GM21390 (cell line): ENCODE data around the gene GAS5.

ENCODE experiments used
- ATAC-seq: cut with Tn5 transposase; IDR thresholded peaks from one replicate; pipeline ENCODE4 v1.9.1; 2021; ENCODE audit not compliant: unreplicated experiment

The GAS5 gene

DNA sequence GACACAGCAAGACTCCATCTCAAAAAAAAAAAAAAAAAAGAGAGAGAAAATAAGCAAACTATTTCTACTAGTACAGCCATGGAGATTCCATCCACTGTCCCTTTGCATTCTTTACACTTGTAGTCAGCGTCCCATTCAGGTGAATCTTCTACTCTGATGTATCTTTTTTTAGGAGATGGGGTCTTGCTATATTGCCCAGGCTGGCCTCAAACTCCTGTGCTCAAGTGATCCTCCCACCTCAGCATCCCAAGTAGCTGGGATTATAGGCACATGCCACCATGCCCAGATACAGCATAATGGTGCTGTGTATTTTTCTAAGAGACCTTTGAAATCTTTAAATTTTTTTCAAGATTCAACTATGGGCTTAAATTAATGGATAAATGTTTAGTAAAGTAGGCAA lies 35.0 kb downstream of the GAS5 start:
- ATAC-seq = no peak

DNA sequence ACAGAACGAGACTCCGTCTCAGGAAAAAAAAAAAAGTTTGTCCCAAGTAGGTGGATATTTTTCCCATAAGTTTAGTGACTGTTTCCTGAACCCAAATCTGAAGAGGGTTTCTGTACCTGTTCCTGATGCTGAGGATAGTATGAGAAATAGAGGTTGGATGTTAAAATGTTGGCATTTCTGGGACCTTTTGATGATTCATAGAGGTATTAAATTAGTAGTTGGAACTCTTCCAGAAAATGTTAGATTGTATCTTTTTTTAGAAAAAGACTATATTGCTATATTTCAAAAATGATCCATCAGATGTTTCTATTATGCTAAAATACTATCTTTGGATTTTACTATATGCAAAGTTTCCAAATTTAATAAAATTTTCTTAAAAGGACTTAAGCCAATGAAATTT lies 40.2 kb downstream of the GAS5 start:
- no peak for ATAC-seq

DNA sequence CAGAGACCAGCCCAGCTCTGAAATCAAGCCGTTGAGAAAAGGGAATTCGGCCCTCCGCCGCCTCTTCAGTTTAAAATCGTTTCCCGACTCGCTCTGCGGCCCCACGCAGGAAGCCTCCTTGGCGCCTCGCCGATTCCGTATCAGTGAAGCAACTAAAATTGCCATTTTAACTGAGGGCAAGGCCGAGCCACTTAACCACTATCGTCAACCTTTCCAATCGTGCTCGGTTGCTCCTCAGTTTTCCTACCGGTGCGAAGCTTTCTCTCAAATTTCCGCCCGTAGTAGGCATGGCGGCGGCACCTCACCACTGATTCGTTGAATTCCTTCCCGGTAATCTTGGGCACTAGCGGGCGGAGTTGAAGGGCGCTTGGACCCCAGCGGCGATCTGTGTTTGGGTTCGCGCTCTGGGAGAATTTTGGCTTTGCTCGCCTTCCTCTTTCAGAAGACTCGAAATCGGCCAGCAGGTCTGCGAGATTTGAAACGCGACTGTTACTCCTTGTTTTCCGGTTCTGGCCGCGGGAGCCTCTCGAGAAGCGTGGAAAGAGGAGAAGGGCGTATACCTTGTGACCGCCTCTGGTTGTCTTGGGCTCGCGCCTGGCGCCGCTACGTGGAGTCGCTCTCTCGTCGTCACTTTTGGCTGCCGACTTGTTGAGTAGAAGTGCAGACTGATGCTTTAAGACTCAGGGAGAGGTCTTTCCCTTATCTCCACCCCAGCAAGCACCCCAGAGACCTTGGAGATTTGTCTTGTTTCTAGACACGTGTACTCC lies 43.3 kb downstream of the GAS5 start, which contains the start of the genes CENPL and DARS2:
Gene CENPL (minus strand): TSS at position 569 of the 767 bp plus-strand sequence. CDS start 13,584 bp downstream, outside the sequence.
Gene DARS2 (plus strand): TSS at position 359 of the 767 bp plus-strand sequence. CDS start 557 bp downstream, outside the sequence.
- peak; percentile 82 for ATAC-seq

DNA sequence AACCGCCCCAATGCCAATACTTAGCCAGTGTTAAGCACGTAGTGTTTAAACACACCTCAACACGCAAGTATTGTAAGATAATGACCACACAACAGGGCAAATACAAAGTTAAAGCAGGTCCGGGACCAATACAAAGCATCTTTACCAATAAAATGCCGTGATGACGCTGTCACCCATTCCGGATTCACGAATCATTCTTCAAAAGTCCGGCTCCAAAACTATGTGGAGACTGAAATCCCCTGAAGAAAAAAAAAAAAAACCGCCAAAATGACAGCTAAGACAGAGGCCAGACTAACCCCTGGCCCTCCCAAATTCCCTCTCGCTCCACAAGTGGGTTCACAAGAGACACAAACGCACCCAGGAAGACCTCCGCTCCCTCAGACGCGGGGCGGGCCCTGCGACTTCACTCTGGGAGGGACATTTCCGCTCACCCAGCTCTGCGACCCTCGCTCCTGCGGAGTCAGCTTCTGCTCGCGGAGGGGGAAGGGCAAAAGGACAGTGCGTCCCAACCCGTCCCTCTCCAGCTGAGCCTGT lies 43.9 kb downstream of the GAS5 start:
- ATAC-seq = peak; percentile 39

DNA sequence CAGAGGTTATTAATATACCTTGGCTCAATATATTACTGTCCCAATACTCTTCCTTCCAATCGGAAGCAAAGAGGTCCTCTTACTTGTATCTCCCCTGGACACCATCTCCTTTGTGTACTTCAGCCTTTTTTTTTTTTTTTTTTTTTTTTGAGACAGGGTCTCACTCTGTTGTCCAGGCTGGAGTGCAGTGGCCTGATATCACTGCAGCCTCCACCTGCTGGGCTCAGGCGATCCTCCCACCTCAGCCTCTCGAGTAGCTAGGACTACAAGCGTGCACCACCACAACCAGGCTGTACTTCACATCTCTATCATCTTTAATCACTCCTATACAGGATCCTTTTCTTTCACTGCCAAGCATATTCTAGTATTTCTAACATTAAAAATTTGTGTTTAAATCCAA lies 46.1 kb downstream of the GAS5 start:
- ATAC-seq = no peak

DNA sequence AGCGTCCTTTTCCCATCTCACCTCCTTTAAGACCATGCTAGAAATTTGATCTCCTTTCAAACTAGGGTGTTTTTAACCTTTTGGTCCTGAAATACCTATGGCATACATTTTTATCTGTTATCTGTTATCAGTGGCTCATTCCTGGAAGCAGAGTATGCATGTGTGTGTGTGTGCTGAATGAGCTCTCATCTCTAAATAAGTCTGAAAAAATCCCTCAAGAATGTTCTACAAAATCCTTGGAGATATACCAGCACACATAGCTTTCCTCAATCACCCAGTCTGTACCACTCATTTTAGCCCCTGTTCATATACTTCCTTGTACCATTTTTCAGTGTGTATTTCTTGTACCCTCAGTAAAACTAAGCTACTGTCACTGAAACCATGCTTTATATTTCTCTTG lies 49.3 kb downstream of the GAS5 start:
- ATAC-seq = no peak
